ENCODE measurements around the gene WLS.

WLS gene

DNA sequence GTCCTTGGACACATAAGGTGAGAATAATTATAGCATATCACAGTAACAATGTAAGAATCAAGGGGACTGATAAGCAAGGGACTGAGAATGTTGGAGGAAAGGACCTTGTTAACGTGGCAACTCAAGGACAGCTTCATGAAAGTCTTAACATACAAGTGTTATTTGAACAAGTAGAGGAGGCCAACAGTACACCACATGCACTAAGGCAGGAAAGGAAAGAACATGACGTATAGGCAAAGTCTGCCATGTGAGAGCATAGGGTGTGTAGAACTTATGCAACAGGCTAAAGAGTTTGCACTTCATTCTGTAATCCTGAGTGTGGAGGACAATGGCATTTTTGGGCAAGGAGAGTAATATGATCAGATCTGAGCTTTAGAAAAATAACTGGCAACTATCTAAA is 148.6 kb downstream of the WLS start:
- Mint-ChIP-seq H3K36me3 (ENCODE audit: low read depth) (no peaks in the 10 kb centered on the region), H3K27me3 (no peaks in the 10 kb centered on the region), H3K27ac (no peak overlapping the region), H3K4me1 (ENCODE audit: low read depth) (no peaks in the 10 kb centered on the region), H3K4me3 (no peak overlapping the region), H3K9me3 (no peaks in the 10 kb centered on the region)
- intact Hi-C loops (cut with micrococcal nuclease) = no loop called here

DNA sequence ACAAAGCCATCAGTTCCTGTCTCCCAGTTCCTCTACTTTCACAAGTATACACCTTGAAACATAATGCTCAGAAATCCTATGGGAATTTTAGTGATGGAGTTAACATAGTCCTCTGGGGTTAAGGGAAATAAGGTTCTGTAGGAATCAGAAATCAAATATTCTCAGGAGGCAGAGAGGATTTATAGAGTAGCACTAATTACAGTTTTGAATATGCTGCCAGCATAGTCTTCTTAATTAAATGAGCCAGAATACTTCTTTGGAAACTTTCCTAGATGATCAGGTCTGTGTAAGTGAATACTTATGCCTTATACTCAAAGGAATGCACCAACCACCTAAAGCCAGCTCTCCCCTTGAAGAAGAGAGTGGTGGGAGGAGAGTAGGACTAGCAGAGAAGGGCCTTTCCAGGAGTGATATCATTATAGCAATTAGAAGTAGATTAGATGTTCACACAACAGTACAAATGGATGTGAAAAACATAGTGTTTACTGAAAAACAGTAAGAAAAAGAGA is 150.5 kb downstream of the WLS start:
- no peaks in the 10 kb centered on the region for H3K4me1 Mint-ChIP-seq (ENCODE audit: low read depth)
- no peak overlapping the region for H3K27ac Mint-ChIP-seq

DNA sequence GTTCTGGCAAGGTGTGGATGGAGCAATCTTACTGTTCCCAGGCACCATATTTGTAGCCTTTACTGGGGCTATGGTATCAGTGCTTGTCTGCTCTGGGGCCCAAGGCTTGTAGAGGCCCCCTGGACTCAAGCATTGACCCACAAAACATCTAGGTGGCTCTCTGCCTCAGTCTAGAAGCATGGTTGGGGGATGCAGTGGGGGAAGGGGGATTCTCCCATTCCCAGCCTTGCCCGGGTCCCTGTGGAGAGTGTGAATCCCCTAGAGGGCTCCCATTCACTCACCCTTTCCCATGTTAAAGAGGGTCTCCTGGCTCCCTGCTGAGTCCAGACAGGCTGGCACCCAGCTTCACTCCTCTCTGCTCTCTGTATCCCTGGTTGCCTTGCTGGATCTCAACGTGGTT is 153.7 kb downstream of the WLS start:
- H3K4me1 Mint-ChIP-seq (ENCODE audit: low read depth) = no peaks in the 10 kb centered on the region
- no peaks in the 10 kb centered on the region for H3K9me3 Mint-ChIP-seq
- peaks cover 1% of the 10 kb centered on the region for H3K27me3 Mint-ChIP-seq
- H3K27ac Mint-ChIP-seq = no peak overlapping the region
- H3K36me3 Mint-ChIP-seq (ENCODE audit: low read depth) = no peaks in the 10 kb centered on the region
- no peak overlapping the region for H3K4me3 Mint-ChIP-seq
- intact Hi-C loops (cut with micrococcal nuclease) = loop anchor here (10.0 kb wide), 1 partner anchor 64 kb away; no protein-coding TSS in a partner anchor

More for the DNA sequence above, 150.5 kb downstream of the WLS start:
- Mint-ChIP-seq H3K36me3 (ENCODE audit: low read depth) (no peaks in the 10 kb centered on the region), H3K9me3 (no peaks in the 10 kb centered on the region), H3K4me3 (no peak overlapping the region), H3K27me3 (no peaks in the 10 kb centered on the region)
- intact Hi-C loops (cut with micrococcal nuclease) = no loop called here

Data from dendritic cell treated with granulocyte-macrophage colony-stimulating factor and Interleukin-4, amounts not matched to agents 40 ng/mL and 50 ng/mL, for 4 days (primary cell).